Peyer's patch (tissue), 4 donors: ENCODE measurements around the gene ADAP1.

Experiments
- POLR2A ChIP-seq, 2 donors: fragments of 450-650 bp; IDR thresholded peaks; one replicate each; pipeline ENCODE4 v1.5.1; 2017; ENCODE audit warnings: antibody characterized with exemption in 2 of 2, mild to moderate bottlenecking in 2 of 2, moderate library complexity in 2 of 2
- TF ChIP-seq, protein P1 (sequence below), 6 experiments: fragments of 450-650 bp in 4 of 6; fragments of 200-600 bp in 2 of 6; sonication (generic) in 1 of 6; IDR thresholded peaks; one replicate each; pipeline ENCODE4 v1.5.1; 2017 to 2019; ENCODE audit warnings: antibody characterized with exemption in 6 of 6, mild to moderate bottlenecking in 3 of 6, moderate library complexity in 1 of 6

DNA sequence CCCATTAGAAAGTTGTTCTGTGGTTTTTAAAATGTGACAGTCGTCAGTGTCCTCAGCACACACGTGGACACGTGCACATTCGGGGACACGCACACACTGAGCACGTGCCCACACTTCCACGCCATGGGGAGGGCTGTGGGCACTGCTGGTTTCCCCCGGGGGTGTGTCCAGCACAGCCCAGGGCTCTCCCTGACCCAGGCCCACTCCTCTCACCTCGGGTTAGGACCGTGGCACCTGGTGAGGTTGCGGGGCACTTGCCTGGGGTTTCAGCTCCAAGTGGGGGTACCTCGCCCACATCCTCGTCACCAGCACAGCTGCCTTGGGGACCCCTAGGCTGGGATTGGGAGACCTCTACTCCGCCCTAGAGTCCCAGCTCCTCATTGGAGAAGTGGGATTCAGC, 57.4 kb downstream of the ADAP1 start:
- no peak for TF ChIP-seq POLR2A (IDR thresholded peaks at IDR 0.05)
- TF ChIP-seq, protein P1, sequence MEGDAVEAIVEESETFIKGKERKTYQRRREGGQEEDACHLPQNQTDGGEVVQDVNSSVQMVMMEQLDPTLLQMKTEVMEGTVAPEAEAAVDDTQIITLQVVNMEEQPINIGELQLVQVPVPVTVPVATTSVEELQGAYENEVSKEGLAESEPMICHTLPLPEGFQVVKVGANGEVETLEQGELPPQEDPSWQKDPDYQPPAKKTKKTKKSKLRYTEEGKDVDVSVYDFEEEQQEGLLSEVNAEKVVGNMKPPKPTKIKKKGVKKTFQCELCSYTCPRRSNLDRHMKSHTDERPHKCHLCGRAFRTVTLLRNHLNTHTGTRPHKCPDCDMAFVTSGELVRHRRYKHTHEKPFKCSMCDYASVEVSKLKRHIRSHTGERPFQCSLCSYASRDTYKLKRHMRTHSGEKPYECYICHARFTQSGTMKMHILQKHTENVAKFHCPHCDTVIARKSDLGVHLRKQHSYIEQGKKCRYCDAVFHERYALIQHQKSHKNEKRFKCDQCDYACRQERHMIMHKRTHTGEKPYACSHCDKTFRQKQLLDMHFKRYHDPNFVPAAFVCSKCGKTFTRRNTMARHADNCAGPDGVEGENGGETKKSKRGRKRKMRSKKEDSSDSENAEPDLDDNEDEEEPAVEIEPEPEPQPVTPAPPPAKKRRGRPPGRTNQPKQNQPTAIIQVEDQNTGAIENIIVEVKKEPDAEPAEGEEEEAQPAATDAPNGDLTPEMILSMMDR (IDR thresholded peaks at IDR 0.05): no peak
